Memory B cell (primary cell): ENCODE results near the gene MRPS2.
"Not testable (repeated sequence)": the region's sequence is repeated elsewhere in the genome, so short reads cannot be mapped to it uniquely, and the experiment has no call there.

Source experiments
- ATAC-seq: fragments of 150-1000 bp; cut with Tn5 transposase; 2 replicates; pipeline ENCODE4 v1.10.0; 2021; ENCODE audit warnings: low read depth, mild to moderate bottlenecking, moderate library complexity
- DNase-seq, 2 donors: peaks; one replicate each; pipeline ENCODE4 v3.0.0; 2022; ENCODE audit warnings: low spot score in 2 of 2
- H3K27ac Mint-ChIP-seq: one replicate; pipeline ENCODE4 v1.8.0; 2022; ENCODE audit warnings: mild to moderate bottlenecking, moderate library complexity, mixed read lengths
- H3K27me3 Mint-ChIP-seq: one replicate; pipeline ENCODE4 v1.8.0; 2022; ENCODE audit warnings: mixed read lengths
- H3K36me3 Mint-ChIP-seq: one replicate; pipeline ENCODE4 v1.8.0; 2022; ENCODE audit warnings: mild to moderate bottlenecking, mixed read lengths
- H3K4me1 Mint-ChIP-seq: one replicate; pipeline ENCODE4 v1.8.0; 2022; ENCODE audit warnings: mixed read lengths
- H3K4me3 Mint-ChIP-seq: one replicate; pipeline ENCODE4 v1.8.0; 2022; ENCODE audit warnings: mild to moderate bottlenecking, moderate library complexity, mixed read lengths
- H3K9me3 Mint-ChIP-seq: one replicate; pipeline ENCODE4 v1.8.0; 2022; ENCODE audit warnings: mixed read lengths

The MRPS2 gene

GRCh38 chr9:135523521-135524129, 23.1 kb downstream of the MRPS2 start:
- Mint-ChIP-seq H3K4me1 (no peaks in the 10 kb centered on the region), H3K36me3 (no peaks in the 10 kb centered on the region), H3K4me3 (no peak overlapping the region), H3K27ac (no peak overlapping the region), H3K9me3 (peaks cover 2% of the 10 kb centered on the region), H3K27me3 (peaks cover 5% of the 10 kb centered on the region)
- ATAC-seq, result no peak
- DNase-seq, result no peak

- no peaks in the 10 kb centered on the region for H3K36me3 Mint-ChIP-seq
- H3K27ac Mint-ChIP-seq, result no peak overlapping the region
- H3K4me1 Mint-ChIP-seq, result no peaks in the 10 kb centered on the region
- peaks cover 2% of the 10 kb centered on the region for H3K9me3 Mint-ChIP-seq
- no peak overlapping the region for H3K4me3 Mint-ChIP-seq
- DNase-seq (no peak), ATAC-seq (no peak)
- H3K27me3 Mint-ChIP-seq, result peaks cover 5% of the 10 kb centered on the region
Measured at GRCh38 chr9:135524130-135524861, 23.8 kb downstream of the MRPS2 start.

GRCh38 chr9:135525241-135526088, 25.0 kb downstream of the MRPS2 start:
- Mint-ChIP-seq H3K27ac (no peak overlapping the region), H3K36me3 (no peaks in the 10 kb centered on the region), H3K4me3 (no peak overlapping the region), H3K4me1 (no peaks in the 10 kb centered on the region), H3K9me3 (peaks cover 2% of the 10 kb centered on the region), H3K27me3 (peaks cover 3% of the 10 kb centered on the region)
- DNase-seq (no peak), ATAC-seq (no peak)

GRCh38 chr9:135526089-135526729, 25.7 kb downstream of the MRPS2 start:
- H3K4me3 Mint-ChIP-seq, result no peak overlapping the region
- H3K9me3 Mint-ChIP-seq, result peaks cover 2% of the 10 kb centered on the region
- ATAC-seq (no peak), DNase-seq (no peak)
- no peaks in the 10 kb centered on the region for H3K4me1 Mint-ChIP-seq
- peaks cover 3% of the 10 kb centered on the region for H3K27me3 Mint-ChIP-seq
- H3K36me3 Mint-ChIP-seq, result no peaks in the 10 kb centered on the region
- no peak overlapping the region for H3K27ac Mint-ChIP-seq

- H3K9me3 Mint-ChIP-seq, result peaks cover 2% of the 10 kb centered on the region
- H3K27ac Mint-ChIP-seq, result no peak overlapping the region
- DNase-seq (no peak), ATAC-seq (no peak)
- no peaks in the 10 kb centered on the region for H3K4me1 Mint-ChIP-seq
- no peaks in the 10 kb centered on the region for H3K36me3 Mint-ChIP-seq
- no peak overlapping the region for H3K4me3 Mint-ChIP-seq
- H3K27me3 Mint-ChIP-seq, result peaks cover 5% of the 10 kb centered on the region
Measured at GRCh38 chr9:135526730-135527571, 26.5 kb downstream of the MRPS2 start.

GRCh38 chr9:135528842-135529435, 28.5 kb downstream of the MRPS2 start:
- not testable (repeated sequence) for H3K4me1 Mint-ChIP-seq, DNase-seq, H3K9me3 Mint-ChIP-seq, H3K36me3 Mint-ChIP-seq, H3K4me3 Mint-ChIP-seq, H3K27ac Mint-ChIP-seq, ATAC-seq, H3K27me3 Mint-ChIP-seq

- peaks cover 12% of the 10 kb centered on the region for H3K27me3 Mint-ChIP-seq
- no peak overlapping the region for H3K27ac Mint-ChIP-seq
- DNase-seq, result no peak
- peaks cover 4% of the 10 kb centered on the region for H3K4me1 Mint-ChIP-seq
- no peak overlapping the region for H3K4me3 Mint-ChIP-seq
- H3K9me3 Mint-ChIP-seq, result peaks cover 2% of the 10 kb centered on the region
- no peak for ATAC-seq
- H3K36me3 Mint-ChIP-seq, result no peaks in the 10 kb centered on the region
Measured at GRCh38 chr9:135530146-135530545, 29.7 kb downstream of the MRPS2 start.

- Mint-ChIP-seq H3K36me3 (no peaks in the 10 kb centered on the region), H3K4me1 (peaks cover 4% of the 10 kb centered on the region), H3K9me3 (peaks cover 2% of the 10 kb centered on the region), H3K27me3 (peaks cover 12% of the 10 kb centered on the region), H3K27ac (no peak overlapping the region), H3K4me3 (no peak overlapping the region)
- DNase-seq, result no peak
- ATAC-seq, result no peak
Measured at GRCh38 chr9:135531096-135531495, 30.6 kb downstream of the MRPS2 start.

- H3K4me1 Mint-ChIP-seq, result peaks cover 4% of the 10 kb centered on the region
- H3K36me3 Mint-ChIP-seq, result no peaks in the 10 kb centered on the region
- peaks cover 1% of the 10 kb centered on the region for H3K9me3 Mint-ChIP-seq
- peaks cover 14% of the 10 kb centered on the region for H3K27me3 Mint-ChIP-seq
- no peak for DNase-seq
- ATAC-seq, result no peak
- no peak overlapping the region for H3K27ac Mint-ChIP-seq
- H3K4me3 Mint-ChIP-seq, result no peak overlapping the region
Measured at GRCh38 chr9:135533113-135533512, 32.6 kb downstream of the MRPS2 start.

- no peaks in the 10 kb centered on the region for H3K36me3 Mint-ChIP-seq
- ATAC-seq (no peak), DNase-seq (no peak)
- peaks cover 4% of the 10 kb centered on the region for H3K4me1 Mint-ChIP-seq
- H3K27me3 Mint-ChIP-seq, result peaks cover 15% of the 10 kb centered on the region
- no peaks in the 10 kb centered on the region for H3K9me3 Mint-ChIP-seq
- no peak overlapping the region for H3K4me3 Mint-ChIP-seq
- no peak overlapping the region for H3K27ac Mint-ChIP-seq
Measured at GRCh38 chr9:135533674-135534073, 33.2 kb downstream of the MRPS2 start.

GRCh38 chr9:135534192-135534711, 33.8 kb downstream of the MRPS2 start:
- not testable (repeated sequence) for DNase-seq, ATAC-seq, H3K36me3 Mint-ChIP-seq, H3K9me3 Mint-ChIP-seq, H3K4me1 Mint-ChIP-seq, H3K27ac Mint-ChIP-seq, H3K4me3 Mint-ChIP-seq
- peaks cover 16% of the 10 kb centered on the region for H3K27me3 Mint-ChIP-seq

- not testable (repeated sequence) for DNase-seq, H3K4me3 Mint-ChIP-seq, ATAC-seq, H3K4me1 Mint-ChIP-seq, H3K9me3 Mint-ChIP-seq, H3K36me3 Mint-ChIP-seq, H3K27ac Mint-ChIP-seq
- peaks cover 19% of the 10 kb centered on the region for H3K27me3 Mint-ChIP-seq
Measured at GRCh38 chr9:135534826-135535225, 34.3 kb downstream of the MRPS2 start.

- H3K4me1 Mint-ChIP-seq, H3K9me3 Mint-ChIP-seq, H3K4me3 Mint-ChIP-seq, DNase-seq, H3K36me3 Mint-ChIP-seq, ATAC-seq, H3K27ac Mint-ChIP-seq: not testable (repeated sequence)
- H3K27me3 Mint-ChIP-seq, result peaks cover 24% of the 10 kb centered on the region
Measured at GRCh38 chr9:135535631-135536030, 35.1 kb downstream of the MRPS2 start.
